ENCODE data around the gene MICU2.

Gene MICU2

DNA sequence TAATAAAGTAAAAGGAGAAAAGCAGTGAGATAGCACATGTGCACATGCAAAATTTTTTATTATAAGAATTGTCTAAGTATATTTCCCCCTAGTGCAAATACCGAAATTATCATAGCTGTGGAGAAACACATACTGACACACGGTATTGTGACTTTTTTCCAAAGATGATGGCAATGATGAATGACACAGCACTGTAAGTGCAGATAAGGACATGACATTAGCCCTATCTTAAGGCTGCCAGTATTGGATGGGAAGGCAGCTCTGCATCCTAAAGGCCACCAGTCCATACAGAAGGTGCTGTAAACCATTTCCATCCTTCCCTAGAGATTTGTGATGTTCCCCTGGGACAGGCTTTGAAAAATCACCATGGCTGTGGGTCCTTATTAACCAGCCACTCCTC lies 11.5 kb upstream of the MICU2 start:
- CTCF ChIA-PET = interaction anchor here (3.0 kb wide), 1 partner anchor 23 kb away, joined by 8 read pairs; no protein-coding TSS in a partner anchor
- POLR2A ChIA-PET = no interaction called here

DNA sequence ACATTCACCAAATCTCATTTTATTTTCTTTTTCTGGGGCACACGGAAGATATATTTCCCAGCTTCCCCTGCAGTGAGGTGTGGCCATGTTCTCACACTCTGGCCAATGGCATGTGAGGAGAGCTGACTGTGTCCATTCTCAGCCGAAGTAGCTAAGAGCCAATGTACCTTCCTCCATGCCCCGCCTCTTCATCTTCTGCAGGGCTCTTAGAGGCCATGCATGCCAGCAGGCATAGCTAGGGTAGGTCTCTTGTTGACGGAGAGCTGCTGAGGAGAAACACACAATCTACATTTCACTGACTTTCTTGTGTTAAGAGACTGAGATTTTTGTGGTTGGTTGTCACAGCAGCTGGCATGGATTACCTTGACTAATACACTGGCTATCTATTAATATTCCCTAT lies 9.8 kb upstream of the MICU2 start:
- Histone ChIP-seq H3K4me1 (ENCODE audit: control extremely low read depth in 1 of 4, control insufficient read depth in 4 of 4, insufficient read depth in 4 of 4, low read length in 3 of 4) (peaks cover 0 to 7% (median 0%) of the 10 kb centered on the region in 4 experiments), H3K27ac (ENCODE audit: insufficient read depth in 1 of 2, low read depth in 1 of 2, low read length in 2 of 2, poor library complexity in 1 of 2, severe bottlenecking in 2 of 2) (no peak overlapping the region), H3K36me3 (ENCODE audit: control insufficient read depth in 4 of 4, insufficient read depth in 4 of 4, low read length in 3 of 4) (no peaks in the 10 kb centered on the region), H3K27me3 (replicated peaks in 2 of 5; ENCODE audit: control insufficient read depth in 4 of 5, insufficient read depth in 5 of 5, low read length in 4 of 5) (peaks cover 0 to 2% (median 0%) of the 10 kb centered on the region in 5 experiments), H3K9me3 (ENCODE audit: control extremely low read depth in 1 of 5, control insufficient read depth in 4 of 5, insufficient read depth in 2 of 5, low read depth in 1 of 5, low read length in 4 of 5) (no peaks in the 10 kb centered on the region), H3K4me3 (ENCODE audit: control insufficient read depth in 1 of 7, extremely low read depth in 1 of 7, insufficient read depth in 4 of 7, low read depth in 2 of 7, low read length in 6 of 7) (no peak overlapping the region)
- DNase-seq = no peak
- 88% methylated on average over 1 of the region's 4 CpGs for WGBS (ENCODE audit: insufficient coverage)
- ChIA-PET POLR2A (no interaction called here), CTCF (no interaction called here)

More for the DNA sequence above, 11.5 kb upstream of the MICU2 start:
- Histone ChIP-seq H3K36me3 (ENCODE audit: control insufficient read depth in 4 of 4, insufficient read depth in 4 of 4, low read length in 3 of 4) (no peaks in the 10 kb centered on the region), H3K4me1 (ENCODE audit: control extremely low read depth in 1 of 4, control insufficient read depth in 4 of 4, insufficient read depth in 4 of 4, low read length in 3 of 4) (peaks cover 0 to 7% (median 0%) of the 10 kb centered on the region in 4 experiments), H3K9me3 (ENCODE audit: control extremely low read depth in 1 of 5, control insufficient read depth in 4 of 5, insufficient read depth in 2 of 5, low read depth in 1 of 5, low read length in 4 of 5) (no peaks in the 10 kb centered on the region), H3K4me3 (ENCODE audit: control insufficient read depth in 1 of 7, extremely low read depth in 1 of 7, insufficient read depth in 4 of 7, low read depth in 2 of 7, low read length in 6 of 7) (no peak overlapping the region), H3K27ac (ENCODE audit: insufficient read depth in 1 of 2, low read depth in 1 of 2, low read length in 2 of 2, poor library complexity in 1 of 2, severe bottlenecking in 2 of 2) (no peak overlapping the region), H3K27me3 (replicated peaks in 2 of 5; ENCODE audit: control insufficient read depth in 4 of 5, insufficient read depth in 5 of 5, low read length in 4 of 5) (peaks cover 0 to 3% (median 0%) of the 10 kb centered on the region in 5 experiments)
- no CpG with 5 or more reads among the region's 2 CpGs for WGBS (ENCODE audit: insufficient coverage)
- peak in 1 of 3 donors; percentile 12 for DNase-seq

DNA sequence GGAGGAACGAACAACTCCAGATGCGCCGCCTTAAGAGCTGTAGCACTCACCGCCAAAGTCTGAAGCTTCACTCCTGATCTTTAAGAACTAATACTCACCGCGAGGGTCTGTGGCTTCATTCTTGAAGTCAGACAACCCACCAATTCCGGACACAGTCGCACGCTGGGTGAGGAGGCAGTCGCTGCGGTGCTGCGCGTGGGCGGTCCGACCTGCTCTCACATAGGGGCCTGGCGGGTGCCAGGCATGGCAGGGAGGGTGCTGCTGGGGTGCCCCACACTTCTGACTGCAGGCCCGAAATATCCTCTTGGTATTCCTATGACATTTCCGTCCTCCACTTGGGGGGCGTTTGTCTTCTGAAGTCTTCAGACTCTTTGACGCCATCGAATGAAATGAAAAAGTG lies 7.4 kb upstream of the MICU2 start:
- ChIA-PET CTCF (no interaction called here), POLR2A (no interaction called here)
- 99% methylated on average over 18 of the region's 21 CpGs for WGBS (ENCODE audit: insufficient coverage)
- H3K9me3 ChIP-seq (ENCODE audit: control extremely low read depth in 1 of 5, control insufficient read depth in 4 of 5, insufficient read depth in 2 of 5, low read depth in 1 of 5, low read length in 4 of 5) = no peaks in the 10 kb centered on the region
- no peaks in the 10 kb centered on the region for H3K36me3 ChIP-seq (ENCODE audit: control insufficient read depth in 4 of 4, insufficient read depth in 4 of 4, low read length in 3 of 4)
- H3K4me3 ChIP-seq (ENCODE audit: control insufficient read depth in 1 of 7, extremely low read depth in 1 of 7, insufficient read depth in 4 of 7, low read depth in 2 of 7, low read length in 6 of 7) = no peak overlapping the region
- no peak for DNase-seq
- H3K4me1 ChIP-seq (ENCODE audit: control extremely low read depth in 1 of 4, control insufficient read depth in 4 of 4, insufficient read depth in 4 of 4, low read length in 3 of 4) = peaks cover 0 to under 1% (median 0%) of the 10 kb centered on the region in 4 experiments
- no peak overlapping the region for H3K27ac ChIP-seq (ENCODE audit: insufficient read depth in 1 of 2, low read depth in 1 of 2, low read length in 2 of 2, poor library complexity in 1 of 2, severe bottlenecking in 2 of 2)
- peaks cover 3 to 15% (median 7%) of the 10 kb centered on the region in 5 experiments for H3K27me3 ChIP-seq (replicated peaks in 2 of 5; ENCODE audit: control insufficient read depth in 4 of 5, insufficient read depth in 5 of 5, low read length in 4 of 5)

DNA sequence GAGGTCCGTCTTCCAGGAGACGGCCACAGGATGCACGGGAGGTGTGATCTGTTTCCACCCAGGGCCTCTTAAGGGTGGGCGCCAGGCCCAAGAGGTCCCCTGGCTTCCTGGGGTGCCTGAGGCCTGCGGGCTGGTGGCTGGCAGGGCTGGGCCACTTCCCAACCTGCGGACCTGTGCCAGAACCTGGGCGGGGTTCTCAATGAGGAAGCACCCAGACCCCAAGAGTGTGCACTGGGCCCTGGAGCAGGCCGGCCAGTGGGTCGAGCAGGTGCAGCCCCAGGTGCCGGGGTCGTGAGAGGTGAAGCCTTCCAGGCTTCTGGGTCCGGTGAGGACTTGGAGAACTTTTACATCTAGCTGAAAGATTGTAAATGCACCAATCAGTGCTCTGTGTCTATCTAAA lies 6.7 kb upstream of the MICU2 start:
- Histone ChIP-seq H3K36me3 (ENCODE audit: control insufficient read depth in 4 of 4, insufficient read depth in 4 of 4, low read length in 3 of 4) (no peaks in the 10 kb centered on the region), H3K27ac (ENCODE audit: insufficient read depth in 1 of 2, low read depth in 1 of 2, low read length in 2 of 2, poor library complexity in 1 of 2, severe bottlenecking in 2 of 2) (no peak overlapping the region), H3K4me3 (ENCODE audit: control insufficient read depth in 1 of 7, extremely low read depth in 1 of 7, insufficient read depth in 4 of 7, low read depth in 2 of 7, low read length in 6 of 7) (no peak overlapping the region), H3K27me3 (replicated peaks in 2 of 5; ENCODE audit: control insufficient read depth in 4 of 5, insufficient read depth in 5 of 5, low read length in 4 of 5) (peaks cover 3 to 17% (median 9%) of the 10 kb centered on the region in 5 experiments), H3K4me1 (ENCODE audit: control extremely low read depth in 1 of 4, control insufficient read depth in 4 of 4, insufficient read depth in 4 of 4, low read length in 3 of 4) (no peaks in the 10 kb centered on the region), H3K9me3 (ENCODE audit: control extremely low read depth in 1 of 5, control insufficient read depth in 4 of 5, insufficient read depth in 2 of 5, low read depth in 1 of 5, low read length in 4 of 5) (no peaks in the 10 kb centered on the region)
- WGBS (ENCODE audit: insufficient coverage) = 98% methylated on average over 10 of the region's 12 CpGs
- DNase-seq = no peak
- POLR2A ChIA-PET = no interaction called here
- CTCF ChIA-PET = no interaction called here

DNA sequence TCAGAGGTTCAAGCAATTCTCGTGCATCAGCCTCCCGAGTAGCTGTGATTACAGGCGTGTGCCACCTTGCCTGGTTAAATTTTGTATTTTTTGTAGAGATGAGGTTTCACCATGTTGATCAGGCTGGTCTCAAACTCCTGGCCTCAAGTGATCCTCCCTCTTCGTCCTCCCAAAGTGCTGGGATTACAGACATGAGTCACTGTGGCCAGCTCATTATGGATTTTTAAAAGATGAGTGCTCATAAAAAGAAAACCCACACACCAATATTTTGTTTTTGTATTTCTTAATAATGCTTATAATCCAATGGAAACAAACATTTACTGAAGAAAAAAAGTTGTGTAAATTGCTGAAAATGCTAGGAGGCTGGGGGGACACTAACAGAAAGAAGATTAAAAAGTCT lies 5.0 kb upstream of the MICU2 start:
- Histone ChIP-seq H3K4me1 (ENCODE audit: control extremely low read depth in 1 of 4, control insufficient read depth in 4 of 4, insufficient read depth in 4 of 4, low read length in 3 of 4) (peaks cover 5 to 7% (median 5%) of the 10 kb centered on the region in 4 experiments), H3K4me3 (ENCODE audit: control insufficient read depth in 1 of 7, extremely low read depth in 1 of 7, insufficient read depth in 4 of 7, low read depth in 2 of 7, low read length in 6 of 7) (no peak overlapping the region), H3K9me3 (ENCODE audit: control extremely low read depth in 1 of 5, control insufficient read depth in 4 of 5, insufficient read depth in 2 of 5, low read depth in 1 of 5, low read length in 4 of 5) (no peaks in the 10 kb centered on the region), H3K27ac (ENCODE audit: insufficient read depth in 1 of 2, low read depth in 1 of 2, low read length in 2 of 2, poor library complexity in 1 of 2, severe bottlenecking in 2 of 2) (no peak overlapping the region), H3K27me3 (replicated peaks in 2 of 5; ENCODE audit: control insufficient read depth in 4 of 5, insufficient read depth in 5 of 5, low read length in 4 of 5) (peaks cover 3 to 21% (median 9%) of the 10 kb centered on the region in 5 experiments), H3K36me3 (ENCODE audit: control insufficient read depth in 4 of 4, insufficient read depth in 4 of 4, low read length in 3 of 4) (no peaks in the 10 kb centered on the region)
- ChIA-PET CTCF (interaction anchor here (1.6 kb wide), 1 partner anchor 9 kb away, joined by 5 read pairs; no protein-coding TSS in a partner anchor), POLR2A (no interaction called here)
- no peak for DNase-seq
- WGBS (ENCODE audit: insufficient coverage) = 100% methylated on average over 2 of the region's 4 CpGs

DNA sequence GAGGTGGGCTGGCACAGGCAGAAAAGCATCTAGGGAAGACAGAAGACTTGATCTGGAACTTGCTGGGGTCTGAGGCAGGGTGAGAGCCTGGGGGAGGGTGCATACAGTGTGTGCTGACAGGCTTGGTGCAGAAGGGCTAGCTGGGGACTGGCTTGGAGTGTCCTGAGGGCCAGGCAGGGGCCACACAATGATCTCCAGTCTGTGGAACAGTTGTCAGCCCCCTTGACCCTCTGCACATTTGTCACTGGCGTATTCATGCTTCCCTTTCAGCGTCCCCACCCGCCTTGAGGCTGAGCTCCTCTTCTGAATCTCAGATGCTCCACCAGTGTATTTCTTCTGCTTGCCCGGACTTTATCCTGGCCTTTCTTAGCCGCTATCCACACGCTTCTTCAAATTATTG lies 2.8 kb upstream of the MICU2 start:
- H3K27me3 ChIP-seq (replicated peaks in 2 of 5; ENCODE audit: control insufficient read depth in 4 of 5, insufficient read depth in 5 of 5, low read length in 4 of 5) = peaks cover 3 to 21% (median 9%) of the 10 kb centered on the region in 5 experiments
- 93% methylated on average over 6 of the region's 6 CpGs for WGBS (ENCODE audit: insufficient coverage)
- no peak overlapping the region for H3K27ac ChIP-seq (ENCODE audit: insufficient read depth in 1 of 2, low read depth in 1 of 2, low read length in 2 of 2, poor library complexity in 1 of 2, severe bottlenecking in 2 of 2)
- ChIA-PET CTCF (interaction anchor here (1.2 kb wide), 1 partner anchor 310 kb away, joined by 3 read pairs; no protein-coding TSS in a partner anchor), POLR2A (interaction anchor here (0.6 kb wide), 1 partner anchor 13 kb away, joined by 3 read pairs; no protein-coding TSS in a partner anchor)
- no peaks in the 10 kb centered on the region for H3K36me3 ChIP-seq (ENCODE audit: control insufficient read depth in 4 of 4, insufficient read depth in 4 of 4, low read length in 3 of 4)
- peaks cover 5 to 9% (median 7%) of the 10 kb centered on the region in 4 experiments for H3K4me1 ChIP-seq (ENCODE audit: control extremely low read depth in 1 of 4, control insufficient read depth in 4 of 4, insufficient read depth in 4 of 4, low read length in 3 of 4)
- no peak for DNase-seq
- H3K4me3 ChIP-seq (ENCODE audit: control insufficient read depth in 1 of 7, extremely low read depth in 1 of 7, insufficient read depth in 4 of 7, low read depth in 2 of 7, low read length in 6 of 7) = no peak overlapping the region
- H3K9me3 ChIP-seq (ENCODE audit: control extremely low read depth in 1 of 5, control insufficient read depth in 4 of 5, insufficient read depth in 2 of 5, low read depth in 1 of 5, low read length in 4 of 5) = no peaks in the 10 kb centered on the region

DNA sequence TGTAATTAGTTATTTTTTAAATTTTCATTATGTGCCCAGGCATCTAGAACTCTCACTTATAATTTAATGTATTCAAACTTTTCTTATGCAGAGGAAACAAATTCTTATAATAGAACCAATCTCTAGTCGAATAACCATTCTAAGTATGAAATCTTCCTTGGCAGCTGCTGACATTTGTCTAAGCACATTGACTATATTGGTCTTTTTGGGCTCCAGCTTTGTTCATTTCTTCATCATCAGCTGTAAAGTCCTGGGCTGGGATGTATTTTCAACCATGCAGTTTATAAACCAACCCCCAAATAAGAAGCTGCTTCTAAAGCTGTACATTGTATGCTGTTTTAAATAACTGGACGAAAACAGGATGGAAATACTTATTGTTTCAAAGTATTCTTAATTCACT lies 2.3 kb upstream of the MICU2 start:
- CTCF ChIA-PET = interaction anchor here (1.2 to 1.4 kb wide), 2 partner anchors 11 to 309 kb away, joined by 3 to 6 read pairs; no protein-coding TSS in a partner anchor
- WGBS (ENCODE audit: insufficient coverage) = 100% methylated on average over 1 of the region's 2 CpGs
- Histone ChIP-seq H3K4me3 (ENCODE audit: control insufficient read depth in 1 of 7, extremely low read depth in 1 of 7, insufficient read depth in 4 of 7, low read depth in 2 of 7, low read length in 6 of 7) (no peak overlapping the region), H3K27ac (ENCODE audit: insufficient read depth in 1 of 2, low read depth in 1 of 2, low read length in 2 of 2, poor library complexity in 1 of 2, severe bottlenecking in 2 of 2) (no peak overlapping the region), H3K9me3 (ENCODE audit: control extremely low read depth in 1 of 5, control insufficient read depth in 4 of 5, insufficient read depth in 2 of 5, low read depth in 1 of 5, low read length in 4 of 5) (no peaks in the 10 kb centered on the region), H3K4me1 (ENCODE audit: control extremely low read depth in 1 of 4, control insufficient read depth in 4 of 4, insufficient read depth in 4 of 4, low read length in 3 of 4) (peaks cover 5 to 9% (median 7%) of the 10 kb centered on the region in 4 experiments), H3K36me3 (ENCODE audit: control insufficient read depth in 4 of 4, insufficient read depth in 4 of 4, low read length in 3 of 4) (no peaks in the 10 kb centered on the region), H3K27me3 (replicated peaks in 2 of 5; ENCODE audit: control insufficient read depth in 4 of 5, insufficient read depth in 5 of 5, low read length in 4 of 5) (peaks cover 3 to 21% (median 9%) of the 10 kb centered on the region in 5 experiments)
- no peak for DNase-seq
- POLR2A ChIA-PET = interaction anchor here (0.6 kb wide), 1 partner anchor 14 kb away, joined by 3 read pairs; no protein-coding TSS in a partner anchor

All from common myeloid progenitor, CD34-positive (primary cell).